HG03039 (cell line): Measurements from ENCODE around the gene PTTG1.

ENCODE experiments used
- ATAC-seq: cut with Tn5 transposase; IDR thresholded peaks from one replicate; pipeline ENCODE4 v1.9.1; 2021; ENCODE audit warnings: mild to moderate bottlenecking, moderate library complexity; ENCODE audit not compliant: unreplicated experiment

The PTTG1 gene

GRCh38 chr5:160452036-160452435 lies 30.4 kb downstream of the PTTG1 start:
- no peak for ATAC-seq

DNA sequence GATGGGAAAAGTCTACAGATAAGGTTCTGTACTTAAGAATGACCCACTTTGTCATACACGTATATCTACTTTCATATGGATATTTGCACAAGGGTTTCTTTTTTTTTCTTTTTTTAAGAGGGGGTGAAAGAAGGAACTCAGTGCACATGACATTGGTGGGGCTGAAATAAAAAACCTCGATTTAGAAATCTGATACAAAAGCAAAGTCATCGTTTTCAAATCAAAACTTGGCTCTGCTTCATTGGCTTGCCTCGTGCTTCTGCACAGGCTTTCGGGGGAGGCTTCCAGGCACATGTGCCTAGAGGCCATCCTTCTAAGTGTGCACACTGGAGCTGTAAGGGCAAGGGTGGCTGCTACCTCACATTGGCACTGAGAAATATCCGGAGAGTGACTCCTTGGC lies 31.1 kb downstream of the PTTG1 start:
- ATAC-seq, result no peak

DNA sequence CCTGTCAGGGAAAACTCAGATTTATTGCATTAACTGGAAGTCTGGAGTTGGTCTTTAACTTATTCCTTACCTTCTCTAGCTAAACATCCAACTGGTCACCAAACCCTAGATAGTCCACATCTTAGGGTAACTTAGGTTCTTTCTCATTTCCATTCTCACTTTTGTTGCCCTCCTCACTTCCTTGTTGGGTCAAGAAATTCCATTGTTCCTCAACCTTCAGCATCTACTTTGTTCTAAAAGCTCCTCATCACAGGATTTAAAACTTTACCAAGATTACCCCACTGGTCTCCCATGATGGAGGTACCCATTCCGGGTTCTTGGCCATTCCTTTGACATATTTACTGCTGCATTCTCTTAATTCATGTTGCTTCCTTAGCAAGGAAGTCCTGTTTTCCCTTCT lies 32.1 kb downstream of the PTTG1 start:
- no peak for ATAC-seq

DNA sequence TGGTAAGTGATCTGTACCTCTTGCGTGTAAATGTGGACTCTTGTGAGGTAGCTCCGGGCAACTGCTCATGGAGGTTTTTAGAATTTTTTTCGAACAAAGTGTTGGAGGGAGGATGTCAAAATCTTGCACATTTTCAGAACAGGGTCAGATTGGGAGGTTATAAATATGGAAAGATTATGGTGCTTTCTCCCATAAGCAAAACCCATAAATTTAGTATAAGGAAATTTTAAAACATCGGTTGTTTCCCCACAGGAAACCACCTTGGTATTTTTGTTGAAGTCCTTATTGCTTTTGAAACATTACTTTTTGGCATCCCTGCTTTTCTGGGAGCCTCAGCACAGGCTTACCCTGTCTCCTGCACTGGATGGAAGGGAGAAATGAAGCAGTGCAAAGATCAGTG lies 33.9 kb downstream of the PTTG1 start:
- no peak for ATAC-seq

DNA sequence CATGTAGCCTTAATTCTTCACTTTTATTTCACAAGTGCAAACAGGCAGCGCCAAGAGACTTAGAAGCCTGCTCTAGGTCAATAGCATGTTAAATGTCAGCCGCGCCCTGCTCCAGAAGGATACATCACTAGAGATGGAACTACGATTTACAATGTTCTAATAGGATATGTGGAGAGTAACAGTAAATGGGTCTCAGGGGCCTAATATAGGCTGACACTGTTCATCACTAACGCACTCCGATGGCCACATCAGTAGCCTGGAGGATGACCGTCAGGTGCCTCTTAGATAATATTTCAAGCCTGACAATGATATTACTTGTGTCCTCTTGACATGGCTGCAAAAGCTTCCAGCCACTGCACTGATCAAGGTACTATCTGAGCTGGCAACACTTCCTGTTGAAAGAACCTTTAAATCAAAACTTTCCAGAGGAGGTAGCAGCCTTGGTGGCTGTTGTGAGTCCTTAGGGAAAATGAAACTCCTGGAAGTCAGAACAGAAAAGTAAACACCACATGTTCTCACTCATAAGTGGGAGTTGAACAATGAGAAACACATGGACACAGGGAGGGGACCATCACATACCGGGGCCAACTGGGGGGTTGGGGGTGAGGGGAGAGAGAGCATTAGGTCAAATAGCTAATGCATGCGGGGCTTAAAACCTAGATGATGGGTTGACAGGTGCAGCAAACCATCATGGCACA lies 35.0 kb downstream of the PTTG1 start:
- ATAC-seq, result no peak

DNA sequence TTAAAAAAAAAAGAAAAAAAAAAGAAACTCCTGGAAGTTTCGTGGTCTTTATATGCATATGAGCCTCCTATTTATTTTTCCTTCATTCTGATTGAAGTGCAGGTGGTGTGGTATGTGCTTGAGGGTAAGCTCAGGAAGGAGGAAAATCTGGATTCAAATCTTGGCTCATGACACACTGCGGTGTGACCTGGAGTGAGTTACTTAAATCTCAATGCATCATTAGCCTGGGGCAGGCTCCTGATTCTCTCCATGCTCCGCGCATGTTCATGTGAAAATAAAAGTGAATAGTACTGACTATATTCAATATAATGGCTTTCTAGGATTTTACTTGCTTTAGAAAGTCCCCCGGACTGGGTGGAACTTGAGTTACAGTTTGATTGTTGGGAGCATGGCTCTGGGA lies 35.6 kb downstream of the PTTG1 start:
- ATAC-seq, result no peak

DNA sequence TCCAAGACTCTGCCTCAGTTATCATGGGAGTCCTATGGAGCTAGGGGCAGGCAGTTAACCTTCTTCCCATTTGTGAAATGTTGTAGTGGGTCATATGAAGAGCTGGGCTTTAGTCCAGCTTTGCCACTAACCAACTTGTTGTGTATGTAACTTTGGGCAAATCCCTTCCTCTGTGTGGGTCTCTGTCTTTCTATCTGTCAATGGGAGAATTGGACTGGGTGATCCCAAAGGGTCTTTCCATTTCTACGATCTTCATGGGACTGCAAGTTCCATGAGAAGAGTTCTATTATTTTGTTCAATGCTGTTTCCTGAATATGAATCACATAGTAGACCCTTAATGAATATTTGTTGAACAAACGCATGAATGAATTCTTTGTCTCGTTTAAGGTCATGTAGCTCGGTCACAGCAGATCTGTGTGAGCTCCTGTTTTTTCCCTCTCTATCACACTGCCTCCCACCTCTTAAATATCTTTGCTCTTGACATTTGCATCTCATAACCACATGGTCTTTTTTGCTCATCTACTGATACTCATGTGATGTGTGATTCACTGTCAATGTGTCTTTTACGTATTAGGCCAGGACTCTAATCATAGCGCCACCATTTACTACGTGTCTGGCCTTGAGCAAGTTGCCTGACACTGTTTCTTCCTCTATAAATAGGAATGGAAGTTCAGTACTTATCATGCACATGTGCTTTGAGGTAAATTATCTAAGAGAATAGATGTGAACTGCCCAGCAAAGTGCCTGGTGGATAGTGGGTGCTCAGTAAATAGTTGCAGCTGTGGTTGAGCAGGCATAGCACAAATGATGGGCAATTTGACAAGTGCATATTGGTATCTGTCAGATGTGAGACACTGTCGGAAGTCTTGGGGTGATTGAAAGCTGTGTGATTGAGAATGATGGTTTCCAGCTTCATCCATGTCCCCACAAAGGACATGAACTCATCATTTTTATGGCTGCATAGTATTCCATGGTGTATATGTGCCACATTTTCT lies 37.4 kb downstream of the PTTG1 start:
- ATAC-seq, result peak; percentile 89

- no peak for ATAC-seq
Measured at GRCh38 chr5:160460377-160461049, 38.9 kb downstream of the PTTG1 start.

DNA sequence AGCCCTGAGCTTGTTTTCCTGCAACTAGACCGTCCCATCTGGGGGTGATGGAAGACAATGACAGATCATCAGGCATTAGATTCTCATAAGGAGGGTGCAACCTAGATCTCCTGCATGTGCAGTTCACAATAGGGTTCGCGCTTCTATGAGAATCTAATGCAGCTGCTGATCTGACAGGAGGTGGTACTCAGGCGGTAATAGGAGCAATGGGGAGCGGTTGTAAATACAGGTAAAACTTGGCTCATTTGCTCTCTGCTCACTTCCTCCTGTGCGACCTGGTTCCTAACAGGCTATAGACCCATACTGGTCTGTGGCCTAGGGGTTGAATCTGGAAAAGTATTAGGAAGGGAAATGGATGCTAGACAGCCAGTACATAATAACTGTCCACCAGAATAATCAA lies 39.7 kb downstream of the PTTG1 start:
- no peak for ATAC-seq

DNA sequence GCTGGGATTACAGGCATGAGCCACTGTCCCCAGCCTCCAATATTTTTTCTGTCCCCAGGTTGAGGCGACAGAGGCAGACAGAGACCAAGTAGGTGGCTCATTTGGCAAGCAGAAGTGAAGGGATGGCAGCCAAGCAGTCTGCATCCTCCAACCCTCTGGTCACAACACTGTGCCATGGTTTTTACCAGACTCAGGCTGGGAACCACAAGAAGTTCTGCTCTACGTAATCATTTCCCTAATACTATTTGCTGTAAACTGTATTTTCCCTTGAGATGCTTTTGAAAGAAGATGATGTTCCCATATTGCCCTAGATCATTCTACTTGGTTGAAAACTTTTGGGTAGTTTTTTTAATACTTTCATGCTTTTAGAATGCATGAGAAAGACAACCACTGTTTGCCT lies 40.5 kb downstream of the PTTG1 start:
- no peak for ATAC-seq

- ATAC-seq, result no peak
Measured at GRCh38 chr5:160463227-160463626, 41.6 kb downstream of the PTTG1 start.

DNA sequence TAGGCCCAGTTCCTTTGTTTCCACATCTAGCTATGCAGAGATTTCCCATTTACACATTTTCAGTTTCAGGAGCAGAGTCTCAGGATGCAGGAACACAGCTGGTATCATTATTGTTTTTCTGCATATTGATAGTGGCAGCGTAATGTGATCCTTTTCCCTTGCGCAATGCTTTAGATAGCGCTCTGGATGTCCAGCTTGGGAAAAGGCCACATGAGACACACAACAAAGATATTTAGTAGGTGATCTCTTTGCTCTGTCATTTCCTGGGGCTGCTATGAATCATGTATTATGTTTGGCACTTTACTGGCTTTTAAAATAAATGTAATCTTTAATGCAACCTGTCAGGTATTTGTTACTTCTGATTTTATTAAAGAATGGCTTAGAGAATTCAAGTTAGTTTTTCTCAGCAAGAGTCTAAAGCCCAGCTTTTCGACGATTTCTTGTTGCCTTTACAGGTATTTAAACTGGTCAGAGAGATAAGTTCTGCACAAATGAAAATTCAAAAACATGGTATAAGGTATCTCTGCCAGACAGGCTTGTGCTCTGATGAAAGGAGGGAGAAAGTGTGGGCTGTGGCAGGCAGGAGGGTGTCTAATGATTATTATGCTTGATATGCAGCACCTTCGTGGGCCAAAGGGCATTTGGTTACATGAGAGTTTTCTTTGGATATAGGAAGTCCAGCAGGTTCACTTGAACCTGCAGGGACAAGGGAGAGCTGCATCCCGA lies 42.2 kb downstream of the PTTG1 start:
- no peak for ATAC-seq

- ATAC-seq, result no peak
Measured at GRCh38 chr5:160464466-160464797, 42.8 kb downstream of the PTTG1 start.

DNA sequence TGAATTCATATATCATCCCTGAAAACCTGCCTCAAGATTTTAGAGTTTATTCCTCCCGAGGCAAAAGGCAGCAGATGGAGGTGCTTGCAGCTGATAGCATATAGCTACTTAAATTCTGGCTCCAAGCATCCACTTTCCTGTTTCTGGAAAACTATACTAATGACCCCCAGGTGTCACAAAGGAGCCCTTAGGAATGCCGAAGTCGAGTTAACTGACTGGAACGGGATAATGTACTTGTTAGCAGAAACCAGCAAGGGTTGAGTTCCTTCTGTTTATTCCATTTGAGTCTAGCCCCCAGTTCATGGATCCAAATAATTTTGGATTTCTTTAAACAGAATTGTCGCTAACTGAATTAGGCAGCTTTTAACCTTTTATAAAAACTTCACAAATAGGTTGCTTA lies 44.5 kb downstream of the PTTG1 start:
- ATAC-seq, result no peak

GRCh38 chr5:160466889-160467554 lies 45.4 kb downstream of the PTTG1 start:
- ATAC-seq, result no peak

- ATAC-seq, result peak; percentile 88
Measured at GRCh38 chr5:160467555-160468362, 46.1 kb downstream of the PTTG1 start.

GRCh38 chr5:160468363-160468975 lies 46.8 kb downstream of the PTTG1 start:
- ATAC-seq, result no peak

GRCh38 chr5:160469156-160470144 lies 47.8 kb downstream of the PTTG1 start:
- no peak for ATAC-seq
